Thyroid gland (tissue), 4 donors: ENCODE measurements around the gene SATB2. TPM values are rescaled to one million over a fixed set of nuclear protein-coding genes. Genes with fewer than 3 reads are reported as not detected.

Experiments used
- DNase-seq, 2 donors: peaks; one replicate each; pipeline ENCODE4 v3.0.0-alpha.2; 2019
- H3K27ac ChIP-seq, 3 donors: fragments of 200-600 bp; sonication (generic); 1 replicate in 2 of 3; 2 replicates in 1 of 3; pipeline ENCODE4 v1.5.1; 2016 to 2019; ENCODE audit warnings: mild to moderate bottlenecking in 1 of 3, moderate library complexity in 1 of 3
- H3K27me3 ChIP-seq: fragments of 200-600 bp; sonication (generic); one replicate; pipeline ENCODE4 v1.5.1; 2019
- H3K36me3 ChIP-seq, 2 donors: fragments of 200-600 bp; sonication (generic); one replicate each; pipeline ENCODE4 v1.5.1; 2016 to 2019
- H3K4me1 ChIP-seq, 2 donors: fragments of 200-600 bp; sonication (generic); one replicate each; pipeline ENCODE4 v1.5.1; 2017 to 2019
- H3K4me3 ChIP-seq, 3 donors: fragments of 200-600 bp; sonication (generic); replicated peaks in 1 of 3; 1 replicate in 2 of 3; 2 replicates in 1 of 3; pipeline ENCODE4 v1.5.1; 2016; ENCODE audit warnings: mild to moderate bottlenecking in 1 of 3
- H3K9me3 ChIP-seq: fragments of 200-600 bp; sonication (generic); one replicate; pipeline ENCODE4 v1.5.1; 2017
- CTCF ChIP-seq, 6 experiments: fragments of 200-600 bp in 3 of 6; fragments of 450-650 bp in 3 of 6; sonication (generic) in 3 of 6; IDR thresholded peaks; one replicate each; pipeline ENCODE4 v1.5.1; 2016 to 2019; ENCODE audit warnings: antibody characterized with exemption in 6 of 6, mild to moderate bottlenecking in 2 of 6, inconsistent platforms in 1 of 6, moderate library complexity in 1 of 6
- POLR2A ChIP-seq, 2 donors: fragments of 450-650 bp; IDR thresholded peaks; one replicate each; pipeline ENCODE4 v1.6.1; 2017; ENCODE audit warnings: antibody characterized with exemption in 2 of 2, mild to moderate bottlenecking in 2 of 2, moderate library complexity in 1 of 2
- WGBS, 2 donors: methylation state at CpG; one replicate each; pipeline ENCODE4 v1.1.5; 2017; 5-methylcytosine and 5-hydroxymethylcytosine counted together
- intact Hi-C: fragments of 100-400 bp; cut with DNase I; formaldehyde crosslinking; loops from one replicate; pipeline ENCODE4 v1.15.1; 2023
- total RNA-seq, 4 donors: library from RNA; depleted of rRNA; stranded (reverse); fragments of >200 nt; gene quantifications; one replicate each; pipeline ENCODE4 v1.2.3, GENCODE V29; 2016

Gene SATB2
- total RNA-seq, 4 donors from 2014 or later: 1.9 to 2.9 (median 1.9) TPM

DNA sequence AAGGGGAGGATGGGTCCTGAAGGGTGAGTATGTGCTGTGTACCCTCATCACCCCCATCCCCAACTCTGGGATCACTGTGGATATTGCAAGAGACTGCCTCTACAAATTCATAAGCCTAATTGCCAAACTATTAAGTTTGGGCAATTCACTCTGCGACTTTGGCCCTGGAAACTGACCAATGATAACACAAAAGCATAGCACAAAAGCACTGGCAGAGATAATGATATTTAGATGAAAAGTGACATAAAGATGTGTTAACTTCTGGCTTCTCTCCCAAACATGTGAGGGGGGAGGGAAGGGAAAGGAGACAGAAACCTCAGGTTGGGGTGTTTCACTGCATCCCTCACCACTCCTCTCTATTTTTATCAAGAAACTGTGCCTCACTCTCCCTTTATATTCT, 150.3 kb downstream of the SATB2 start:
- H3K27ac ChIP-seq: no peak overlapping the region
- no peaks in the 10 kb centered on the region for H3K4me1 ChIP-seq
- H3K9me3 ChIP-seq: no peaks in the 10 kb centered on the region
- no peaks in the 10 kb centered on the region for H3K27me3 ChIP-seq
- DNase-seq: no peak
- TF ChIP-seq CTCF (IDR thresholded peaks at IDR 0.05) (no peak), POLR2A (IDR thresholded peaks at IDR 0.05) (no peak)
- no peaks in the 10 kb centered on the region for H3K36me3 ChIP-seq
- WGBS, 2 donors: 84 to 95% methylated on average over 1 of the region's 1 CpG
- no peak overlapping the region for H3K4me3 ChIP-seq
- intact Hi-C loops: no loop called here

DNA sequence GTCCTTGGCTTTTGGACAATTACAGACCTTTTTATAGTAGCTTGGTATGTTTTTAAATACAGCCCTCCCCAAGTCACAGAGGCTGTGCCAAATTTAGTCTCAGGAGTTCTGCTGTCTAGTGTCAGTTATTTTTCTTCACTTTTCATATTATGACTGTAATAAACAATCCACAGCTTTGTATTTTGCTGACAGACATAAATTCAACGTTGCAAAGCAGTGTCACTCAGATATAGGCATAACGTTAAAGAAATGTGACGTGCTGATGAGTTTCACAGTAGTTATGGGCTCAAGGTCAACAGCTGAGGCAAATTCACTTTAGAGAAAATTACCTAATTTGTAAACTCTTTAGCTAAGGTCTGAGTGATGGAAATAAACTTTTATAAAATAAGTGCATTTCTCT, 151.6 kb downstream of the SATB2 start:
- no peak overlapping the region for H3K27ac ChIP-seq
- 79 to 86% methylated on average over 3 of the region's 3 CpGs for WGBS, 2 donors
- no peaks in the 10 kb centered on the region for H3K9me3 ChIP-seq
- no peak for DNase-seq
- intact Hi-C loops: no loop called here
- TF ChIP-seq CTCF (IDR thresholded peaks at IDR 0.05) (no peak), POLR2A (IDR thresholded peaks at IDR 0.05) (no peak)
- no peaks in the 10 kb centered on the region for H3K36me3 ChIP-seq
- H3K4me1 ChIP-seq: no peaks in the 10 kb centered on the region
- H3K27me3 ChIP-seq: no peaks in the 10 kb centered on the region
- H3K4me3 ChIP-seq: no peak overlapping the region

DNA sequence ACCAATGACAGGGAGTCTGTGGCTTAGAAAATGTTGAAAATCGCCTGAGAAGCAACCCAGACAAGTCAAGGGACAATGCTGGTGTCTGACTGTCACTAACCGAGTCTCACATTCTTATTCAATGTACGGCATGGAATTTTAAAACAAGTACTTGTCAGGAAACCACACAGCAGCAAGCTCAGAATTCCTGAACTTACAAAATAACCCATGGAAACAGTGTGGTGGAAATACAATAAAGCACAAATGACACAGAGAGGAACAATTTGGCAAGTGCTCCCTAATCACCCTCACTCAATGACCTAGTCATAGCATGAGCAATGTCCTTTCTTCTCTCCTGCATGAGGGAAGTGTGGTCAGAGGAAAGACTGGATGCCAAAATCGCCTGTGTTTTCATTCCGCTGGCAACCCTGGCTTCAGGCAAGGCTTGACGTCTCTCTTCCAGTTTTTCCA, 154.0 kb downstream of the SATB2 start:
- Histone ChIP-seq H3K27me3 (no peaks in the 10 kb centered on the region), H3K4me3 (no peak overlapping the region), H3K36me3 (no peaks in the 10 kb centered on the region), H3K4me1 (no peaks in the 10 kb centered on the region), H3K27ac (no peak overlapping the region), H3K9me3 (no peaks in the 10 kb centered on the region)
- TF ChIP-seq POLR2A (IDR thresholded peaks at IDR 0.05) (no peak), CTCF (IDR thresholded peaks at IDR 0.05) (no peak)
- intact Hi-C loops: no loop called here
- no peak for DNase-seq
- WGBS, 2 donors: 80 to 82% methylated on average over 6 of the region's 6 CpGs

DNA sequence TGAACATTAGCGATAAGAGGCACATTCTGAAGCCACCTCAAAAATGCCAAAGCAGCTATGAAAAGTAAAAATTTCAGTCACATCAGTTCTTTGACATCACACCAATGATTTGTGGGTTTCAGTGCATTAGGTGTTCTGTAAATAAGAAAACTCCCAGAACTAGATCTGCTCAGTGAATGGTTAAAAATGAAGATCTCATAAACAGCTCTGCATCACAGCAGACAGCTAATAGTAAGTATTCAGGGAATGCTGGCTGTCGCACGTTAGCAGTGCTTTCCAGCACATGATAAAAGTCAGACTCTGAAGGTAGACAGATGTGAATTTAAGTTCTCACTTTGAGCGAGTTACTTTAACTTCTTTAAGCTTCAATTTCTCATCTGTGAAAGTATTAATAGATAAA, 154.9 kb downstream of the SATB2 start:
- Histone ChIP-seq H3K9me3 (no peaks in the 10 kb centered on the region), H3K4me3 (no peak overlapping the region), H3K4me1 (no peaks in the 10 kb centered on the region), H3K36me3 (no peaks in the 10 kb centered on the region), H3K27ac (no peak overlapping the region), H3K27me3 (no peaks in the 10 kb centered on the region)
- no peak for DNase-seq
- TF ChIP-seq POLR2A (IDR thresholded peaks at IDR 0.05) (no peak), CTCF (IDR thresholded peaks at IDR 0.05) (no peak)
- intact Hi-C loops: no loop called here
- WGBS, 2 donors: 45 to 49% methylated on average over 4 of the region's 4 CpGs

DNA sequence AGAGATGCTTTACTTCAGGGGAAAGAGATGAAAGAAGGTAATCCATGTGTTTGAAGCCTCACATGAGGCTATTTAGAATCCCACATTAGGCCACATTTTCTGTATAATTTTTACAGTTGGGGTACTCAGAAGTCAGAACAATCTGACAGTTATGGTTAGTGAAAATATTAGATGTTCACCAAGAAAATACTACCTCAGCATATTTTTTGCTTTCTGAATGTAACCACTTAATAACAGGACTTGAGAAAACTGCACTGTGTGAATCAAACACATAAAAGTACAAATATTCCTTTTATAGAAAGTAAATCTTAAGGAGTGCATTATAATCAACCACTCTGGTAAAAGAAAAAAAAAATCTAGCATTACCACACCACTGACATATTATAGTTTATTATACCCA, 169.3 kb downstream of the SATB2 start:
- H3K4me3 ChIP-seq: no peak overlapping the region
- H3K4me1 ChIP-seq: no peaks in the 10 kb centered on the region
- intact Hi-C loops: no loop called here
- no peaks in the 10 kb centered on the region for H3K36me3 ChIP-seq
- H3K27me3 ChIP-seq: no peaks in the 10 kb centered on the region
- H3K9me3 ChIP-seq: no peaks in the 10 kb centered on the region
- TF ChIP-seq POLR2A (IDR thresholded peaks at IDR 0.05) (no peak), CTCF (IDR thresholded peaks at IDR 0.05) (no peak)
- DNase-seq: no peak
- H3K27ac ChIP-seq: no peak overlapping the region
